SKM-1 treated with dmso at 0.1 percent for 144 hours (cell line): ENCODE data around the gene NOP9.

Experiments used
- DNase-seq: peaks from one replicate; lab custom pipeline; 2025; ENCODE audit not compliant: unreplicated experiment; lab: John Stamatoyannopoulos, UW

The NOP9 gene

GRCh38 chr14:24309538-24310264 is 10.1 kb downstream of the NOP9 start, which contains the start of gene LTB4R2:
LTB4R2 (plus strand) TSS chr14:24310140; CDS start chr14:24310665, 525 bp downstream.
- DNase-seq, result no peak

DNA sequence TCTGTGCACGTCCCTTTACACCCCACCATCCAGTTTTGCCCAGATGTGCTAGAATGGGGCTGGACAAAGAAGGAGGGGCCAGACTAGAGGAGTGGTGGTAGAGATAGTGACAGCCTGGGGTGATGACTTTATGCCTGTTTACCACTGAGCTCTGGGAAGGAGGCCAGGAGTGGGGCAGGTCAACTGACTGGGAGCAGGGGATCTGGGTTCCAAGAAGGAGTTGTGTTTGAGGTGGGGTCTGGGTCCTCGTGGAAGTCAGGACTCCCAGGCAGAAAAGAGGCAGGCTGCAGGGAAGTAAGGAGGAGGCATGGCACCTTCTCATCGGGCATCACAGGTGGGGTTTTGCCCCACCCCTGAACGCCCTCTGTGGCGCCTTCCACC is 10.6 kb downstream of the NOP9 start:
- no peak for DNase-seq

DNA sequence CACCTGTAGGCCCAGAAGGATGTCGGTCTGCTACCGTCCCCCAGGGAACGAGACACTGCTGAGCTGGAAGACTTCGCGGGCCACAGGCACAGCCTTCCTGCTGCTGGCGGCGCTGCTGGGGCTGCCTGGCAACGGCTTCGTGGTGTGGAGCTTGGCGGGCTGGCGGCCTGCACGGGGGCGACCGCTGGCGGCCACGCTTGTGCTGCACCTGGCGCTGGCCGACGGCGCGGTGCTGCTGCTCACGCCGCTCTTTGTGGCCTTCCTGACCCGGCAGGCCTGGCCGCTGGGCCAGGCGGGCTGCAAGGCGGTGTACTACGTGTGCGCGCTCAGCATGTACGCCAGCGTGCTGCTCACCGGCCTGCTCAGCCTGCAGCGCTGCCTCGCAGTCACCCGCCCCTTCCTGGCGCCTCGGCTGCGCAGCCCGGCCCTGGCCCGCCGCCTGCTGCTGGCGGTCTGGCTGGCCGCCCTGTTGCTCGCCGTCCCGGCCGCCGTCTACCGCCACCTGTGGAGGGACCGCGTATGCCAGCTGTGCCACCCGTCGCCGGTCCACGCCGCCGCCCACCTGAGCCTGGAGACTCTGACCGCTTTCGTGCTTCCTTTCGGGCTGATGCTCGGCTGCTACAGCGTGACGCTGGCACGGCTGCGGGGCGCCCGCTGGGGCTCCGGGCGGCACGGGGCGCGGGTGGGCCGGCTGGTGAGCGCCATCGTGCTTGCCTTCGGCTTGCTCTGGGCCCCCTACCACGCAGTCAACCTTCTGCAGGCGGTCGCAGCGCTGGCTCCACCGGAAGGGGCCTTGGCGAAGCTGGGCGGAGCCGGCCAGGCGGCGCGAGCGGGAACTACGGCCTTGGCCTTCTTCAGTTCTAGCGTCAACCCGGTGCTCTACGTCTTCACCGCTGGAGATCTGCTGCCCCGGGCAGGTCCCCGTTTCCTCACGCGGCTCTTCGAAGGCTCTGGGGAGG is 11.3 kb downstream of the NOP9 start, which contains the start of gene LTB4R:
TSS of gene LTB4R (plus strand) at position 857 of the 959 bp plus-strand sequence. CDS start 4,150 bp downstream, outside the sequence.
- DNase-seq, result no peak

DNA sequence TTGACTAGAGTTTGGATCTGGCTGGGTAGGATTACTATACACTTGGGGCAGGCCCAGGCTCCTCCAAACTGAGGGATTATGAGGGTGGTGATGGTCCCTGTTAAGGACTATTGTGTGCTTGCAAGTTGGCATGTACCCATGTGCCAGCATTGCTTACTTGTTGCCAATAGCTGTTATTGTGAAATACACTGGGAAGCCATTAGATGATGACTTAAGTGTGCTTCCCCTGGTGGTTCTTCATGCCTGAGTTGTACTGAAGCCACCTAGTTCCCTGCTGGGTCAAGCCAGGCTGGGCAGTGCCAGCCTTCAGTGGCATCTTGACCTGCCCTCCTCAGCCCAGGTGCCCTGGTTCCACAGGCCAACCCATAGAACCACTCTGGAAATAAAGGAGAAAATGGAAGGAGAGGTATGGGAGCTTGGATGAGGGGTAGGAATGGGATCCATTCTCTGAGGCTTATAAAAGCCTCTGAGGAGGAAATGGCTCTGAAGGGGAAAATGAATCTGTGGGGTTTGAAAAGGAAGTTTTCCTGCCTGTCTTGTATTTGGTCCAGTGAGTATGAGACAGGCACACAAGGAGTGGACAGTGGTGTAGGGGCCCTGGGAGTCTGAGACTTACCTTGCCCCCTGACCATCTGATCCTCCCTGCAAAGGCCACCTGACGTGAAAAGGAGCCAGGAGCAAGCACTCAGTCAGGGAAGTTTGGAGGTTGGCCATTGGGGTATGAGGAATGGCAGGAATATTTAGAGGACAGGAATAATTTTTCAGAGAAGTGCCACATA is 12.4 kb downstream of the NOP9 start:
- no peak for DNase-seq

DNA sequence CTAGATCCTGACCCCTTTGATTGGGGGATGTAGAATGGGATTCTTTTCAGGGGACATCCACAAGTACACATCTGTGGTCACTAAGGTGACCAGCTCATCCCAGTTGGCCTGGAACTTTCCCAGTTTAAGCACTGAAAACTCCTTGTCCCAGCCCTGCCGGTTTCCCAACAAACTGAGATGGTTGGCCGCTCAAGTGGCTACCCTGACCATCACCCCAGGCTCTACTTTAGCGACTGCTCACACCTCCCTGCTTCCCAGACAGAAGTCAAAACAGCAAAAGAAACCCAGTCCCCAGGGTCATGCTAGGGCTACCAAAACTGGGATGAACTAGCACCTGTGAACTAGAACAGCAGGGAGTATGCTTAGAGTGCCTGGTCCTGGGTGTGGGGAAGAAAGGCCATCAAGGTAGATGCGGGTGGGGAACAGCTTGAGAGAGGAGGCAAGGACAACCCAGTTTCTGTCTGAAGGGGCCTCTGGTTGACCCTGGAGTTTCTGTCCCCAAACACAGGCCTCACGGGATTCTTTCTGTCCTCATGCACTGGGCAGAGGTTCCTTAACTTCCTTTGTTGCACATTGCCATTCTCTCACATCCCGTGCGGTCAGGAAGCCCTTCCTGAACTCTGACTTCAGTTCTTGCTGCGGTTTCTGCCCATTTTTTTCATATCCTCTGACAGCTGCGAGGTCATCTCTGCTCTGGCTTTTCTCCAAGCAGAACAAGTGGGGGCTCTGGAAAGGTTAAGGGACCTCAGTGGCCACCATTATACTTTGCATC is 13.3 kb downstream of the NOP9 start:
- DNase-seq, result peak; percentile 80

DNA sequence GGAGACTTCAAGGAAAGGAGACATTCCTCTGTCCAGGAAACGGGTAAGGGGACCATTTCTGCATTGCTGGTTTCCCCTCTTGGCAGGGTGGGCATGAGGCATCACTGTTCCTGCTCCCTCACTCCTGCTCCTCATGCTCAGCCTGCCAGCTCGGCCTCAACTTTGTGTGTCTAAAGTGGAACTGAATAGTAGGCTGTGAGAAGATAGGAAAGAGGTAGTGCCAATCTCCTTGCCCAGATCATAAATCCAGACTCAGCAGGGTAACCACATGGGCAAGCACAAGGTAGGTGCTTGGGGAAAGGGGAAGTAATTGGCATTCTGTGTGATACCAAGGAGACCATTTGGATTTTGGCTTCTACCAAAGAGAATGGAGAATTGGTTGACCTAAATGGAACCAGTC is 14.3 kb downstream of the NOP9 start:
- DNase-seq, result no peak

DNA sequence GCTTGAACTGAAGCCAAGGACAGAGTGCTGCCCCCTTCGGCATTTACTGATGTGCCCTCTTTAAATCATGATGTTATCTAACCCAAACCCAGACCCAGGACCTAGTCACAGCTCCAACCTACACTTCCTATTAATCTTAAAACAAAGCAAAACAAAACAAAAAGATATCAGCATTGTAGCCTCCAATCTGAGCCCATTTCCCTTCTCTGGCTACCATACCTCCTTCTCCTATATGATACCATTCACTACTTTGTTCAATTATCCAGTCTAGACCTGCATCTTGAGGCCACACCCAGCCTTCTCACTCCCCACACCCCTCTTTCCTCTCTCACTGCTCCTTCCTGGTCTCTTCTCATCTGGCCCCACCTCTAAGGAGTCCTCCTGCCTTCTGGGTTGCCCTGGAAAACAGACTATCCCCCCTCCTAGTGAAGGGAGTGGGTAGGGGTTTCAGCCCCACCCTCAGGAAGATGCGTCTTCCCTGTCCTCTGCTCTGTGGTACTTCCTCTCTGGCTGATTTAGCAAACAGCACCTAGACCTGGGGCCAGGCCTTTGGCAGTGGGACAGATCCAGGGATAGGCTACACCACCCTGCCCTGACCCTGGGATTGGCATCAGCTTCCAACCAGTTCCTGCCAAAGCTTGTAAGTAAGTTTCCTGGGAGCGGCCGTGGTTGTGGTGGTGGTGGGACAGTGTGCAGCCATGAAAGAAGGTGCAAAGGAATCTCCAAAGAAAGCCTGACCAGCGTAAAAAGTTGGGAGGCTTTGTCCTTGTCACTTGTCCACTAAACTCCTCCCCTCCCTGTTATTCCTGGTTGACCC is 14.9 kb downstream of the NOP9 start:
- no peak for DNase-seq

DNA sequence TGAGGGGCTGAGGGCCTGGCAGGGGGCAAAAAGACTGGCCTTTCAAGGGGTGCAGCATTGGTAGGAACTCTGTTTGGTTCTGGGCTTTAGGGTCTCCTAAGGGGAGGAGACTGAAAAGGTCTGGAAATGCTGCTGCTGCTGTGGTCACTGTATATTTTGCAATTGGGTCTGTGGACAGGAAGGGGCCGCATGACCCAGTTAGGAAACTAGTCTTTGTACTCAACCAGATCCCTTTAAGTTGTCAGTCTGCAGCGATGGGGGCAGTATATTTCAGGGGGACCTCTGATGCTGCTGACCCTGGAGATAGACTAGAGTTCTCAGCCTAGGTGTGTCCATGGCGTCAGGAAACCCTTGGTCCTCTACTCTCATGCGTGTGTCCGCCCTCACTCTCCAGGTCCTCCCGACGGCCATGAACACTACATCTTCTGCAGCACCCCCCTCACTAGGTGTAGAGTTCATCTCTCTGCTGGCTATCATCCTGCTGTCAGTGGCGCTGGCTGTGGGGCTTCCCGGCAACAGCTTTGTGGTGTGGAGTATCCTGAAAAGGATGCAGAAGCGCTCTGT is 15.7 kb downstream of the NOP9 start:
- no peak for DNase-seq

DNA sequence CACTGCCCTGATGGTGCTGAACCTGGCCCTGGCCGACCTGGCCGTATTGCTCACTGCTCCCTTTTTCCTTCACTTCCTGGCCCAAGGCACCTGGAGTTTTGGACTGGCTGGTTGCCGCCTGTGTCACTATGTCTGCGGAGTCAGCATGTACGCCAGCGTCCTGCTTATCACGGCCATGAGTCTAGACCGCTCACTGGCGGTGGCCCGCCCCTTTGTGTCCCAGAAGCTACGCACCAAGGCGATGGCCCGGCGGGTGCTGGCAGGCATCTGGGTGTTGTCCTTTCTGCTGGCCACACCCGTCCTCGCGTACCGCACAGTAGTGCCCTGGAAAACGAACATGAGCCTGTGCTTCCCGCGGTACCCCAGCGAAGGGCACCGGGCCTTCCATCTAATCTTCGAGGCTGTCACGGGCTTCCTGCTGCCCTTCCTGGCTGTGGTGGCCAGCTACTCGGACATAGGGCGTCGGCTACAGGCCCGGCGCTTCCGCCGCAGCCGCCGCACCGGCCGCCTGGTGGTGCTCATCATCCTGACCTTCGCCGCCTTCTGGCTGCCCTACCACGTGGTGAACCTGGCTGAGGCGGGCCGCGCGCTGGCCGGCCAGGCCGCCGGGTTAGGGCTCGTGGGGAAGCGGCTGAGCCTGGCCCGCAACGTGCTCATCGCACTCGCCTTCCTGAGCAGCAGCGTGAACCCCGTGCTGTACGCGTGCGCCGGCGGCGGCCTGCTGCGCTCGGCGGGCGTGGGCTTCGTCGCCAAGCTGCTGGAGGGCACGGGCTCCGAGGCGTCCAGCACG is 16.4 kb downstream of the NOP9 start:
- no peak for DNase-seq

GRCh38 chr14:24316597-24316950 is 16.9 kb downstream of the NOP9 start:
- DNase-seq, result no peak

DNA sequence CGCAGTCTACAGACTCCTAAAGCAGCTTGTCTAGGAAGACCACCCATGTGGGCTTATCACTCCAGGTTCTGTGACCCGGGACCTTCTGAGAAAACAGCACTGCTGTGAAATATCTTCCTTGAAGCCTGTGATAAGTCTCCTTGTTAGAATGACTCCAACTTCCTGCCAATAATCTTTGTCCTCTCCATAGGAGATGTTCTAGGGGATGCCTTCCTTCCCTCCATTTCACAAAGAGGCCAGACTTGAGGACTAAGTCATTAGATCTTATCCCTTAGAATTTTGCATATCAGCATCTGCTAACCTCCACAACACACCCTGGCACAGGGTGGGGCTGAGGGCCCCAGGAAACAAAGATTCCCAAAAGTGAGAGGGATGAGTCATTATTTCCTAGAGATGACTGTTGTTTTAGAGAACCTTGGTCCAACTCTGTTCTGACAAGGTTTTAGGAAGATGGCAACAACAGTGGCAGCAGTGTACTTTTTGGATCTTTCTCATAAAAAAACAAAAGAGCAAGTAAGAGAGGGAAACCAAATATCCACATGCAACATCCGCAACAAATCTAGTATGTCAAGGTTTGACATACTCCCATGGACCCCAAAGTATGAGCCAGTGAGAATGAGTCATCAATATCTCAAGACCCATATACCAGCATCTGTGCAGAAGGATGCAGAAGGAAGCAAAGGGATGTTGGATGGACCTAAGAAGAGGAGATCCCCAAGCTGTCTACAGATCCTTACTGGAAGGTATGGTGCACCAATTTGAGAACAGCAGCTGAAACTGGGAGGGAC is 17.7 kb downstream of the NOP9 start:
- DNase-seq, result no peak

GRCh38 chr14:24321212-24321975 is 21.7 kb downstream of the NOP9 start:
- no peak for DNase-seq

DNA sequence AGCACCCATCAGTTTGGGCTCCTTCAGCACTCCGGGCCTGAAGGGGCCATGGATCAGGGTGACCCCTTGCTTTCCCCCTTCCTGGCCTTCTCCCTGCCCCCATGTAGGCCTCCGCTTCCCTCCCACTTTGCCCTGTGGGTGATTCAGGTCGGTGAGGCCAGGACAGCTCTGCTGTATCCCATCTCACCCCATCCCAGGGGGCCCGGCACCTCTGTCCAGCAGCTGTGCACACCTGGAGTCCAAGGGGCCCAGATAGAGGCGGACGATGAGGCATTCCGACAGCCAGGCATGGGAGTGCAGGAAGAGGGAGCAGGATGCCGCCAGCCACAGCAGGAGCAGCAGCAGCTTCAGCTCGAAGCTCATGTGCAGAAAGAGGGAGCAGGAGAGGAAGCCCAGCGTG is 23.0 kb downstream of the NOP9 start:
- no peak for DNase-seq

DNA sequence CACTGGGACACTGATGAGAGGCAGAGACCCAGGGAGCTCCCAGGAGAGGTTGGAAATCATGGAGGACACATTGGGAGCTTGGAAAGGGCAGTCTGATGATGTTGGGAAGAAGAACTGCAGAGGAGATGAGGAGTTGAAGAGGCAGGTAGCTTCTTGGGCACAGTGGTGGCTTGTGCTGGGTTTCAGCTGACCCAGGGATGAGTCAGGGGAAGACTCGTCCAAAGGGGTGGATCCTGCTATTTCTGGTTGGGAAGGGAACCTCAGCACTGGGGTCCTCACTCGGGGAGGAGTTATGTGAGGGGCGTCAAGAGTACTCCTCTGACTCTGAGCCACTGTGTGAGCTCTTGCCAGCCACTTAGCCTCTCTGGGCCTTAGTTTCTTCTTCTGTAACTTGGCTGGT is 23.7 kb downstream of the NOP9 start:
- no peak for DNase-seq

GRCh38 chr14:24324024-24324423 is 24.4 kb downstream of the NOP9 start:
- no peak for DNase-seq

DNA sequence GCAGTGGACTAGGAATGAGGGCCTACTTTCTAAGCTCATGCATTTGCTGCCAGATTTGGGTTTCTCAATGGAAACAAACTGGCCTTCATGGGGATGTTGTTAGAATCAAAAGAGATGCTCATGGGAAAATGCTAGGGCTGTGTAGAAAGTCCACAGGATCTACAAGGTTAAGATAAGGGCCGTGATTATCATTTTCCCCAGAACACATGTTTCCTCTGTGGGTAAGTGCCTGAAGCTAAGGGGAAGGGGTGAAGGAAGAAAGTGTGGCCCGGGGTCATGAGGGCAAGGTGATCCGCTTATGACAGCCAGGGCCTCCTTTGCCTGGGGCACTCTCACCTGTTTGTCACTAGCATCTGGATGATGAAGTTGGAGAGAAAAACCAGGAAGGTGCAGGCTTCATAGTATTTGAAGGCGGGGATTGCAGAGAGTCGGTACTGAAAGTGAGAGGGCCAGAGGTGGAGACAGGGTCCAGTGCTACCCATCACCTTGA is 25.4 kb downstream of the NOP9 start:
- DNase-seq, result no peak

- DNase-seq, result no peak
These were observed 26.3 kb downstream of the NOP9 start for GRCh38 chr14:24325963-24326362.
